ENCODE data around the gene ADH1A.
"Not testable (repeated sequence)": the region's sequence is repeated elsewhere in the genome, so short reads cannot be mapped to it uniquely, and the experiment has no call there.

The ADH1A gene

DNA sequence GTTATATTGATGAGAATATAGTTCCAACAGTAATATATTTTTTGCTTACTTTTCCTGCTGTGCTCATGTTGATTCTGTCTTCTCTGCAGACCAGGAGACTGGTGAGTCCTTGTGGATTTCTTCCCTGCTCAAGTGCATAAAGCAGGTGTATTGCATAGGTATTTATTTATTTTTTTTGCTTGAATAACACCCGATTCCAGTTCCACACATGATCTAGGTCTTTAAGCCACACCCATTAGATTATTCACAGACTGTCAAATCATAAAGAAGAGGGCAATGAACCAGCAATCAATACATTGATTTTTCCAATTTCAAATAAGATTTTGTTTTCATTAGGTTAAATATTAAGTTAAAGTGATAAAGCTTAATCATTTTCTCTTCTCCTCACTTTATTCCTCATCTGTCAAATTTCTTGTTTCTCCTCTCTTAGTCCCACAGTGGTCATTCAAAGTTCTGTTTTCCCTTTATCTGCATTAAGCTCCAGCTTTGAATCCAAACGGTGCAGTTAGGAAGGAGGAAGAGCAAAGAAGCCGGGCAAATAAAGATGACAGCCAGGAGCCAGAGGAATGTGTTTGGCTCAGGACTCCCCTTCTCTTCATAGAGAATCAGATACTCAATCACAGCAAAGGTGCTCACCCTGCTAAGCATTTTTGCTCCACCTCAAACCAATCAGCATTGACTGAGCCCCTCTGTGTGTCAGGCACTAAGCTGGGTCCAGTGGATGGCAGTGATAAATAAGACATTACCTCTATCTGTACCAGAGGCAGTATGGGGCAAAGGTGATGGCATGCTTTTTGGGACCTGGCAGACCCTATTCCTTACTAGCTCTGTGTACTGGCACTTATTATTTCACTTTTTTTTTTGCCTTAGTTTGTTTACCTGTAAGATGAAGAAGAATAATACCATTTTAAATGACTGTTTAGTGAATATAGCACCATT is at the start of gene ADH1A:
TSS of gene ADH1A (minus strand) at position 138 of the 939 bp plus-strand sequence. CDS start at position 67, 71 bp downstream.
- DNase-seq (ENCODE audit: low spot score) = no peak

DNA sequence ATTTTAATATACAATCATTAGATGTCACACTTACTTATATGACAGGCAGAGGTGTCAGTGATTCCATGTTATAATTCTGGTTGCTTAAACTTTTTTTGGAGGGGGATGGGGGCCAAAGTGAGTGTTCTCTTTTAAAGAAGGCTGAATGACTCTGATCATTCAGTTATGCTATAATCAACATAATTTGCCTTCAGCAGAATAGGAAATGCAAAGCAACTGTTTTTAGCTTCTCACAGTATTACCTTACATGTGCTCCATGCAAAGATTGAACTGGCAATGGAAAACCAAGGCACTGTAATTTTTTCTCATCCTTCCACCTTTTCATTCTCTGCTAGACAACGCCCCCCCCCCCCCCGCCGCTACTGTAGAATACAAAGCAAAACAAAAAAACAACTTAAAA is 48.4 kb upstream of the ADH1A start:
- DNase-seq (ENCODE audit: low spot score) = no peak

DNA sequence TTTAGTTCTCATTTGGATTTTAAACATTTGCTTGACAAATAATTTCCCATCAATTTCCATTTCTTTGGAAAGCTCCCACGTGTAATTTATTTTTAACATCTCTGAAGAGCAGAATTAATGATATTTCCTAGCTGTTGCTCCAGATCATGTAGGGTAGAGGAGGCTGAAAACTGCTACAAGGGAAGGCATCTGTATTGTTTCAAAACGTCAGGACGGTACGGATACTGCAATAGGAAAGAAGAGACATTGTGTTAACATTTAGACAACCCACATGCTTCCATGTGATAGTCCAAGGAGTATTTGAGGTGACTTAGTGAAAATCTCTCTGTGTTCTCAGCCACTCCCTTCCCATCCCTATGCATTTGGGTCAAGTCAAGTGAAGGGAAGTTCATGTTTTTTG is 45.8 kb upstream of the ADH1A start:
- DNase-seq (ENCODE audit: low spot score) = no peak

GRCh38 chr4:99334880-99335279 is 44.1 kb upstream of the ADH1A start:
- DNase-seq (ENCODE audit: low spot score) = no peak

DNA sequence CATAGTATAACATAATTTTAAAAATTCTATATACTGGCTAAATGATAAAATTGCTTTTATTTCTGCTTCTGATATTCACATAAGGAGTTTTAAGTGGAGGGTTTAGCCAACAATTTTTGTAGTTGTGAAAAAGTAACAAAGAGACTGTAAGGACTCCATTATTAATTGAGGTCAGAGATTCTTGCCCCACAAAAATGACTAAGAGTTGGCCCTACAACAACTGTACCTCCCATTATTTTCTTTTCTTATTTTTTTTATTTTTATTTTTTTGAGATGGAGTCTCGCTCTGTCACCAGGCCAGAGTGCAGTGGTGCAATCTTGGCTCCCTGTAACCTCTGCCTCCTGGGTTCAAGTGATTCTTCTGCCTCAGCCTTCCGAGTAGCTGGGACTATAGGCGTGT is 39.9 kb upstream of the ADH1A start:
- DNase-seq (ENCODE audit: low spot score) = no peak

DNA sequence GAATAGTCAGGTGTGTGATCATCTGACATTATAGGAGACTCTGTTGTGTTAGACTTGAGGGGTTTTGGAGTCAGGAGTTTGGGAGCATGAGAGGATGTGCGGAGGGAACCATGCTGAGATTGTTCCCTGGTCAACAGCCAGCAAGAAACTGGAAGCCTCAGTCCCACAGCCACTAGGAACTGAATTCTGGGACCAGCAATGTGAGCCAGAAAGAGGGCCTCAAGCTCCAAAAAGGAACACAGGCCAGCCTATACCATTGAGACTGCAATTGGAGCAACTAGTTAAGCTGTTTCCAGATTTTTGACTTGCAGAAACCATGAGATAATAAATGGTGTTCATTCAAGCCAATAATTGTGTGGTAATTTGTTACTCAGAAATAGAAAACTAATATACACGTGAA is 39.1 kb upstream of the ADH1A start:
- no peak for DNase-seq (ENCODE audit: low spot score)

DNA sequence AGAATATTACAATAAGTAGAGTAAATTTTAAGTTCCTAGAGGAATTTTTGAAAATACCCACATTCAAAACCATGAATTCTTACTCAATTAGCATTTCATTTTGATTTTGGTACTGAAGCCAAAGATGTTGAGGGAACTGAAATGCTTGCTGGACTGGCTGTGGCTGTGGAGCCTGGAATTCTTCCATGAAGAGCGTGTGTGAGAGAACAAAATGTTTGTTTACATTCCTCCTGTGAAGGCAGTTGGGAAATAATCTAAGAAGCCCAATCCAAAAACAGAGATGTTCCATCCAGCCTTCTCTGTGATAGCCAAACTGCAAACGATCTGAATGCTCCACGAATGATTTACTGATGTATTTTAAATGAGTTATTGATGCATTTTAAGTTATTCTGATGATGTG is 34.2 kb upstream of the ADH1A start:
- peak; percentile 48 for DNase-seq (ENCODE audit: low spot score)

DNA sequence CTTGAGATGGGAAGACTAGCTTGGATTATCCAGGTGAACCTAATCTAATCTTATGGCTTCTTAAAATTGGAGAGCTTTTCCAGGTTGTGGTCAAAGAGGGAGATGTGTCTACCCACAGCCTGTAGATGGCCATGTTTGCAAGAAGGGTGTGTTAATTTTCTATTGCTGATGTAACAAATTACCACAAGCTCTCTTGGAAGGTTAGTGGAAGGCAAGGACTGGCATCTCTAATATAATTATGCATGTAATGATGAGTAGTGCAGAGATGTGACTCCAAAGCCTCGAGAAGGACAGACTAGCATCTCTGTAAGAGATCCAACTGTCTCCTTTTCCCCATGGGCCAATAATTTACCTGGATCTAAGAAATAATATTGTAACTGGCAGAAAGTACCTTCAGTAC is 33.6 kb upstream of the ADH1A start:
- no peak for DNase-seq (ENCODE audit: low spot score)

- DNase-seq (ENCODE audit: low spot score) = no peak
Measured at GRCh38 chr4:99323756-99324155, 33.0 kb upstream of the ADH1A start.

- DNase-seq (ENCODE audit: low spot score) = no peak
Measured at GRCh38 chr4:99321241-99322191, 30.7 kb upstream of the ADH1A start, which contains the start of gene ADH1B. Gene ADH1B, minus strand, starts transcription at chr4:99321401. Its CDS starts 70 bp downstream, at chr4:99321331.

DNA sequence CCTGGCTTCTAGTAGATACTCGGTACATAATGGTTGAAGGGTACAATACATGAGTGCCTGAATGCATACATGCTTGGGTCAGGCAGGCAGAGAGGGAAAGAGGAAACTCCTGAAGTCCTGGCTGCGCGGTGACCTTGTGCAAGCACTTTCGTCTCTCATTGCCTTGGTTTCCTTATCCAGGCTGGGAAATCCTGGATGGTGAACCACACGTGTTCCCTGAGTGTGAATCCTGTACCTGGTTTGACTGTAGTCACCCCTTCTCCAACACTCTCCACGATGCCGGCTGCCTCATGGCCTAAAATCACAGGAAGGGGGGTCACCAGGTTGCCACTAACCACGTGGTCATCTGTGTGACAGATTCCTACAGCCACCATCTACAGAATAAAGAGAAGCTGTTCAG is 27.0 kb upstream of the ADH1A start:
- not testable (repeated sequence) for DNase-seq (ENCODE audit: low spot score)

GRCh38 chr4:99317354-99317753 is 26.6 kb upstream of the ADH1A start:
- DNase-seq (ENCODE audit: low spot score) = no peak

DNA sequence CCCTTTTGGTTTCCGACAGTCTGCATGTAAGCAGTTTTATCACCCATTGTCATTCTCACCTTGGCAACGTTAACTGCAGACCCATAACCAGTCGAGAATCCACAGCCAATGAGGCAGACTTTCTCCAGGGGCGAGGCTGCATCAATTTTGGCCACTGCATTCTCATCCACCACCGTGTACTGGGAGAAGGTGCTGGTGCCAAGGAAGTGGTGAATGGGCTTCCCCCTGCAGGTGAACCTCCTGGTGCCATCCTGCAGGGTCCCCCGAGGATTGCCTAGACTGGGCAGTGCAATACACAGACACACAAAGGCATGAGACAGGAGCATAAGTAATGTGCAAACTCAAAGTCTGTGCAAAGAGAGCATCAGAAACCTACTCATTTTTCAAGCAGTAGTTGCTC is 25.1 kb upstream of the ADH1A start:
- DNase-seq (ENCODE audit: low spot score) = no peak

DNA sequence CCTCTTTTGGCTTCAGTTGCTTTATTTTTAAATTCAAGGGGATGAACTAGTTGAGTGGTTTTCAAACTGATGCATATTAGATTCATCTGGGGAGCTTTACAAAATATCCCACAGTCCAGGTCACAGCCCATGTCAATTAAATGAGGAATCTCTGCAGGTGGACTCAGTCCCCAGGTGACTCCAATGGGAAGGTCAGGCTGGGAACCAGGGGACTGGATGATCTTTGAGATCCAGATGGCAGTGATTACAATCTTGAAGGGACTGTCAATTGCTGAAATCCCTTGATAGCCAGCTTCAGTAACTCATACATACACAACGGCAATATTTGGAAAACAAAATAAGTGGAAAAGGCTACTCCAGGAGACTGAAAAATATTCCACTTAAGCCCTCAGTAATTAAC is 23.4 kb upstream of the ADH1A start:
- DNase-seq (ENCODE audit: low spot score) = no peak

DNA sequence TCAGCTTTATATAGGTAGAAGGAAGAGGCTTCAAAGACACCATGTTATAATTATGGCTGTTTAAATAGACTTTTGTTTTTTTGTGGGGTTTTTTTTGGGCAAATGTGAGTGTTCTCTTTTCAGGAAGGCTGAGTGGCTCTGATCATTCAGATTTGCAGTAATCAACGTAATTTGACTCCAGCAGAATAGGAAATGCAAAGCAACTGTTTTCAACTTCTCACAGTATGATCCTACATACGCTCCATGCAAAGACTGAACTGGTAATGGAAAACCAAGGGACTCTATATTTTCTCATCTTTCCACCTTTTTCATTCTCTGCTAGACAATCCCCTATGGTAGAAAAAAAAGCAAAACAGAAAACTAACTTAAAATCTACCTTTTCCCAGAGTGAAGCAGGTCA is 19.6 kb upstream of the ADH1A start:
- no peak for DNase-seq (ENCODE audit: low spot score)

DNA sequence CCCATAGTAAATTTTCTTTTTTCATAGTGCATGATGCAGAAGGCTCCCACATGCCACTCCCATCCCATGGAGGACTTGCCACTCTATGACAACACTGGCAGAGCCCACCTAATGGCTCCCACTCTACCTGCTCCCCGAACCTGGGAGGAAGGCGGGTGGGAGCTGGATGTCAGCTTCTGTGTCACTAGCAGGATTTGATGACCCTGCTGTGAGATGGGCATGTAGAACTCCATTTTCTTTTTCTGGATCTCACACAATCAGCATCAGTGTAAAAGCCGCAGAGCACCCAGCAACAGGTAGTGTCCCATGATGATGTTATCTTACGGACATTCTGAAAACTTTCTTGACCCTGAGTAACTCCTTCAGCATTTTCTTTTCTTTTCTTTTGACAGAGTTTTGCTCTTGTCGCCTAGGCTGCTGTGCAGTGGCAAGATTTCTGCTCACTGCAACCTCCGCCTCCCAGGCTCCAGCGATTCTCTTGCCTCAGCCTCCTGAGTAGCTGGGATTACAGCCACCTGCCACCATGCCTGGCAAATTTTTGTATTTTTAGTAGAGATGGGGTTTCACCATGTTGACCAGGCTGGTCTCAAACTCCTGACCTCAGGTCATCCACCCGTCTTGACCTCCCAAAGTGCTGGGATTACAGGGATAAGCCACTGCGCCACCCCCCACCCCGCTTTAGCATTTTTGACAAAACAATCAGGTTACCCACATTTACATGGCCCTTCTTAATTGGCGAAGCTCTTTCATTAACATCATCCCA is 15.0 kb upstream of the ADH1A start:
- no peak for DNase-seq (ENCODE audit: low spot score)

GRCh38 chr4:99301376-99302164 is 10.8 kb upstream of the ADH1A start:
- DNase-seq (ENCODE audit: low spot score) = no peak

GRCh38 chr4:99300934-99301333 is 10.1 kb upstream of the ADH1A start:
- peak; percentile 13 for DNase-seq (ENCODE audit: low spot score)

GRCh38 chr4:99293357-99293756 is 2.6 kb upstream of the ADH1A start:
- DNase-seq (ENCODE audit: low spot score) = no peak

GRCh38 chr4:99285387-99285786 is 5.4 kb downstream of the ADH1A start:
- no peak for DNase-seq (ENCODE audit: low spot score)

GRCh38 chr4:99282731-99283130 is 8.1 kb downstream of the ADH1A start:
- DNase-seq (ENCODE audit: low spot score) = no peak

Measured in cerebellar cortex (tissue), 1 donor.